Subcutaneous adipose tissue (tissue), 4 donors: Measurements from ENCODE around the gene CHST8. TPM values are rescaled to one million over a fixed set of nuclear protein-coding genes. Genes with fewer than 3 reads are reported as not detected.

Source experiments
- CTCF ChIP-seq: fragments of 450-650 bp; IDR thresholded peaks from one replicate; pipeline ENCODE4 v1.5.1; 2016; ENCODE audit warnings: low read depth, mild to moderate bottlenecking, control low read depth, antibody characterized with exemption, moderate library complexity
- total RNA-seq, 4 donors: library from RNA; depleted of rRNA; stranded (reverse); fragments of >200 nt; gene quantifications; one replicate each; pipeline ENCODE4 v1.1.0, GENCODE V29; 2016

The CHST8 gene
- total RNA-seq, 4 donors from 2014 or later, result 0.49 to 4.0 (median 0.70) TPM

- TF ChIP-seq CTCF, result no peak
Observed at GRCh38 chr19:33676999-33677665, 55.4 kb downstream of the CHST8 start.

- no peak for TF ChIP-seq CTCF
Observed at GRCh38 chr19:33677745-33678426, 56.1 kb downstream of the CHST8 start.

- no peak for TF ChIP-seq CTCF
Observed at GRCh38 chr19:33678796-33679585, 57.2 kb downstream of the CHST8 start.

GRCh38 chr19:33679696-33680095 lies 57.9 kb downstream of the CHST8 start:
- TF ChIP-seq CTCF, result no peak

GRCh38 chr19:33681081-33681680 lies 59.4 kb downstream of the CHST8 start:
- TF ChIP-seq CTCF, result no peak

GRCh38 chr19:33683881-33684537 lies 62.3 kb downstream of the CHST8 start:
- TF ChIP-seq CTCF, result no peak
